K562 (cell line): Measurements from ENCODE around the gene NCOA4. TPM values are rescaled to one million over a fixed set of nuclear protein-coding genes. Genes with fewer than 3 reads are reported as not detected.

Experiments
- ARHGAP35 ChIP-seq: fragments of 450-650 bp; IDR thresholded peaks from 2 replicates; pipeline ENCODE4 v1.6.1; 2018; ENCODE audit not compliant: partially characterized antibody
- CAMTA2 ChIP-seq: fragments of 250-450 bp; sonication (Bioruptor Pico); conservative IDR thresholded peaks from 2 replicates; pipeline ENCODE4 v1.5.1; 2022
- CTBP1 ChIP-seq: fragments of 450-650 bp; IDR thresholded peaks from 2 replicates; pipeline ENCODE4 v1.6.1; 2016; ENCODE audit warnings: borderline replicate concordance
- ELK1 ChIP-seq: sonication (generic); formaldehyde crosslinking; IDR thresholded peaks from 2 replicates; pipeline ENCODE4 v1.8.1; 2022; ENCODE audit warnings: missing genetic modification reagents
- FOXK2 ChIP-seq, 2 experiments: fragments of 450-650 bp; IDR thresholded peaks in 1 of 2; conservative IDR thresholded peaks in 1 of 2; 2 replicates each; pipeline ENCODE4 v1.6.1; 2016; ENCODE audit warnings: low read depth in 2 of 2, mild to moderate bottlenecking in 1 of 2
- FOXP4 ChIP-seq: sonication (generic); formaldehyde crosslinking; IDR thresholded peaks from 2 replicates; pipeline ENCODE4 v1.8.0; 2022; ENCODE audit warnings: mild to moderate bottlenecking, missing genetic modification reagents, borderline replicate concordance
- GABPA ChIP-seq: fragments of 200-800 bp; sonication (Bioruptor generic); conservative IDR thresholded peaks from 2 replicates; pipeline ENCODE4 v1.6.1; 2016; ENCODE audit warnings: low read depth, missing genetic modification characterization, missing compliant biosample characterization
- GATAD2A ChIP-seq: fragments of 450-650 bp; IDR thresholded peaks from 2 replicates; pipeline ENCODE4 v1.6.1; 2017
- MAFK ChIP-seq: IDR thresholded peaks from 2 replicates; pipeline ENCODE4 v1.6.1; 2011; ENCODE audit warnings: low read length, improper control_type of control experiment
- REST ChIP-seq, 2 experiments: fragments of 450-650 bp; formaldehyde crosslinking in 1 of 2; IDR thresholded peaks; 2 replicates each; pipeline versions ENCODE4 v1.4.0 to v1.6.1; 2014 to 2020; ENCODE audit warnings: mild to moderate bottlenecking in 2 of 2, borderline replicate concordance in 1 of 2, low read depth in 1 of 2
- TCF7L2 ChIP-seq: fragments of 150-350 bp; IDR thresholded peaks from 2 replicates; pipeline ENCODE4 v1.6.1; 2016; ENCODE audit warnings: low read depth, mild to moderate bottlenecking, low read length, moderate library complexity
- THAP12 ChIP-seq: fragments of 250-450 bp; sonication (Bioruptor Pico); IDR thresholded peaks from 2 replicates; pipeline ENCODE4 v1.9.0; 2021; ENCODE audit warnings: mild to moderate bottlenecking, inconsistent platforms
- THRAP3 ChIP-seq: fragments of 450-650 bp; IDR thresholded peaks from 2 replicates; pipeline ENCODE4 v1.6.1; 2016; ENCODE audit warnings: mild to moderate bottlenecking, inconsistent platforms, borderline replicate concordance
- TSC22D4 ChIP-seq: fragments of 450-650 bp; IDR thresholded peaks from 2 replicates; pipeline ENCODE4 v1.6.1; 2016; ENCODE audit warnings: missing genetic modification characterization, missing biosample characterization, control low read depth
- polyA plus RNA-seq, 8 experiments: library from polyadenylated mRNA; depleted of rRNA in 4 of 8; stranded (reverse) in 5 of 8; unstranded in 3 of 8; fragments of >200 nt; fragmentation: Nextera tagmentation in 2 of 8; fragmentation: Illumina TruSeq in 1 of 8; extraction: Ambion mirVana in 2 of 8; extraction: Trizol in 1 of 8; gene quantifications; 2 replicates each; pipeline versions ENCODE4 v1.2.1 to v1.2.3, GENCODE V29; 2011 to 2014; ENCODE audit warnings: inconsistent platforms in 1 of 8, missing spikeins in 1 of 8
- total RNA-seq, 7 experiments: library from RNA; depleted of rRNA in 6 of 7; stranded (reverse); fragments of >200 nt in 6 of 7; fragmentation: Illumina TruSeq in 2 of 7; extraction: Trizol in 2 of 7; gene quantifications; 2 replicates each; pipeline versions ENCODE4 v1.2.1 to v1.2.3, GENCODE V29; 2011 to 2021; ENCODE audit warnings: low replicate concordance in 1 of 7

NCOA4 gene
- total and polyA plus RNA-seq, 9 of the 15 experiments (the other 6 are each of a cell fraction or from before 2014, with no cell fraction given) = 89.8 to 283 (median 181) TPM

GRCh38 chr10:46001187-46001756 is 29.2 kb downstream of the NCOA4 start (continued):
- TF ChIP-seq REST (IDR thresholded peaks at IDR 0.05; ENCODE audit: borderline replicate concordance) = no peak
- TF ChIP-seq REST (CRISPR knock-in tag; IDR thresholded peaks at IDR 0.05; ENCODE audit: low read depth) = no peak
- TF ChIP-seq THAP12 = no peak
- TF ChIP-seq FOXP4 (CRISPR knock-in tag) = no peak
- no peak for TF ChIP-seq ARHGAP35
- TF ChIP-seq THRAP3 = no peak
- no peak for TF ChIP-seq TSC22D4 (tag)
- TF ChIP-seq CAMTA2 (CRISPR knock-in tag) = no peak
- peak; percentile 43; the same call in 1 of the 2 replicates for TF ChIP-seq MAFK
- peak; percentile 95 for TF ChIP-seq CTBP1
- TF ChIP-seq GATAD2A = peak; percentile 57; the same call in 1 of the 2 replicates
- TF ChIP-seq FOXK2 (conservative IDR thresholded peaks at IDR 0.05 in 1 of 2, IDR thresholded peaks at IDR 0.05 in 1 of 2; ENCODE audit: low read depth in 2 of 2) = peak; percentile 81 to 87; a peak in 3 of 4 replicates
- no peak for TF ChIP-seq TCF7L2
- TF ChIP-seq GABPA = no peak
- no peak for TF ChIP-seq ELK1 (CRISPR knock-in tag)
